ENCODE results near the gene JARID2.
A peak's percentile ranks its signal among the peaks of the same experiment; 100 is the strongest.

Gene JARID2

DNA sequence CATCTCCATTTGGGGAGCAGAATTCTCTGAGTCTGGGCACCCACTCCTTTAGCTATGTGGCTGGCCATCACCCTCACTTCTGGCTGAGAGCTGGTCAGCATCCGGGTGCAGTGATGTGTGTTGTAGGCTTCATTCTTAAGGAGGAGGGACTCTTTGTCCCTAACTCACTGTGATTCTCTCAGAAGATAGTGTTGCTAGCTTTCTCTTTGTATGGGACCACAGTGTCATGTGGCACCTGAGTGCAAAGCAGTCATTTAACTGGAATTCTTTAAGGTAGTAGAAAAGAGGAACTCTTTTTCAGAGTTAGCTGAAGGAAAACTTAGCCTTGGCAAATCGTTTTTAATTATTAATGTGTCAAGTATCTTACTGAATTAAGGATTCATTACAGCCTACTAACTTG is 165.9 kb downstream of the JARID2 start (continued):
- TF ChIP-seq ZNF169 (tag by site-specific recombination; IDR thresholded peaks at IDR 0.05) = no peak
- TF ChIP-seq SP2 (tag by site-specific recombination; IDR thresholded peaks at IDR 0.05) = no peak
- no peak for TF ChIP-seq OVOL3 (tag by site-specific recombination; IDR thresholded peaks at IDR 0.05)

GRCh38 chr6:15412767-15413166 is 166.9 kb downstream of the JARID2 start:
- peaks cover 39% of the 10 kb centered on the region for H3K4me1 ChIP-seq (ENCODE audit: control insufficient read depth, insufficient read depth, low read length)

DNA sequence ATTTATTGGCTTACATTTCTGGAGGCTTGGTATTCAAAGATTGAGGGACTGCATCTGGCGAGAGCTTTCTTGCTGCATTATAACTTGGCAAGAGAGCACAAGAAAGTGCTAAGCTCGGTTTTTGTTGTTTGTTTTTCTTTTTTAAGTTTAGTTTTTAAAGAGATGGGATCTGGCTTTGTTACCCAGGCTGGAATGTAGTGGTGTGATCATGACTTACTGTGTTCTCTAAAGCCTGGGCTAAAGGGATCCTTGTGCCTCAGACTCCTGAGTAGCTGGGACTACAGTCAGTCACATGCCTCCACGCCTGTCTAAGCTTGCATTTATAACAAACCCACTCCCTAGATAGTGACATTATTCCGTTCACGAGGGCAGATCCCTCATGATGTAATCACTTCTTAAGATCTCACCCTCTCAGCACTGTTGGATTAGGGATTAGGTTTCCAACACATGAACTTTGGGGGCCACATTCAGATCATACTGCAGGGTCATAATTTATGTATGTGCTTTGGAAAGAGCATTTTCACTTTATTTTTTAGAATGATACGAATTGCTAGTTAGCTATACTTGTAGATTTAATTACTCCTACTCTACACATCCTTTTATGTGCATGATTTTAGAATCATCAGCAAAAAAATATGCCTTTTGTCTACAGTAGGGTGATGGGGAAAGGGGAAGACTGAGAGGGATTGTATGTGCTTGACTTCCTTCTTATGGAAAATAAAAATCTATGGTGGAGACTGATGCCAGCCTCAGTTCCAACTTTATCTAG is 167.8 kb downstream of the JARID2 start:
- Histone ChIP-seq H3K4me3 (ENCODE audit: low read depth, low read length) (no peak overlapping the region), H3K4me1 (ENCODE audit: control insufficient read depth, insufficient read depth, low read length) (peaks cover 38% of the 10 kb centered on the region), H3K27ac (ENCODE audit: extremely low read depth, low read depth, low read length) (peak overlapping the region; percentile 2; the same call in 1 of the 2 replicates), H3K9me3 (ENCODE audit: control insufficient read depth, insufficient read depth, low read depth, low read length) (no peaks in the 10 kb centered on the region), H3K36me3 (ENCODE audit: control insufficient read depth in 2 of 2, insufficient read depth in 1 of 2, low read length in 2 of 2) (peaks cover 0 to 13% of the 10 kb centered on the region in 2 experiments; a peak in 2 of 3 replicates)
- ChIA-PET POLR2A (interaction anchor here (1.4 kb wide), 1 partner anchor 14 kb away, joined by 4 read pairs; no protein-coding TSS in a partner anchor), CTCF (interaction anchor here (0.6 to 1.2 kb wide), 4 partner anchors 10 to 916 kb away, joined by 3 to 5 read pairs (median 4); no protein-coding TSS in a partner anchor)
- TF ChIP-seq, protein P1, sequence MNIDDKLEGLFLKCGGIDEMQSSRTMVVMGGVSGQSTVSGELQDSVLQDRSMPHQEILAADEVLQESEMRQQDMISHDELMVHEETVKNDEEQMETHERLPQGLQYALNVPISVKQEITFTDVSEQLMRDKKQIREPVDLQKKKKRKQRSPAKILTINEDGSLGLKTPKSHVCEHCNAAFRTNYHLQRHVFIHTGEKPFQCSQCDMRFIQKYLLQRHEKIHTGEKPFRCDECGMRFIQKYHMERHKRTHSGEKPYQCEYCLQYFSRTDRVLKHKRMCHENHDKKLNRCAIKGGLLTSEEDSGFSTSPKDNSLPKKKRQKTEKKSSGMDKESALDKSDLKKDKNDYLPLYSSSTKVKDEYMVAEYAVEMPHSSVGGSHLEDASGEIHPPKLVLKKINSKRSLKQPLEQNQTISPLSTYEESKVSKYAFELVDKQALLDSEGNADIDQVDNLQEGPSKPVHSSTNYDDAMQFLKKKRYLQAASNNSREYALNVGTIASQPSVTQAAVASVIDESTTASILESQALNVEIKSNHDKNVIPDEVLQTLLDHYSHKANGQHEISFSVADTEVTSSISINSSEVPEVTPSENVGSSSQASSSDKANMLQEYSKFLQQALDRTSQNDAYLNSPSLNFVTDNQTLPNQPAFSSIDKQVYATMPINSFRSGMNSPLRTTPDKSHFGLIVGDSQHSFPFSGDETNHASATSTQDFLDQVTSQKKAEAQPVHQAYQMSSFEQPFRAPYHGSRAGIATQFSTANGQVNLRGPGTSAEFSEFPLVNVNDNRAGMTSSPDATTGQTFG (tag by site-specific recombination; IDR thresholded peaks at IDR 0.05; ENCODE audit: borderline replicate concordance) = no peak
- TF ChIP-seq ZNF488 (tag by site-specific recombination; IDR thresholded peaks at IDR 0.05) (no peak), PBX3 (CRISPR knock-in tag; IDR thresholded peaks at IDR 0.05) (no peak), ZNF341 (tag by site-specific recombination; IDR thresholded peaks at IDR 0.05; ENCODE audit: low read depth) (no peak), ZNF274 (IDR thresholded peaks at IDR 0.05; ENCODE audit: low read length) (no peak), ZNF274 (tag by site-specific recombination; IDR thresholded peaks at IDR 0.05; ENCODE audit: borderline replicate concordance) (no peak), ZBTB21 (tag by site-specific recombination; IDR thresholded peaks at IDR 0.05) (peak; percentile 87), ZNF776 (tag by site-specific recombination; IDR thresholded peaks at IDR 0.05; ENCODE audit: borderline replicate concordance) (no peak), SP3 (tag by site-specific recombination; IDR thresholded peaks at IDR 0.05) (no peak), ZBTB49 (tag by site-specific recombination; IDR thresholded peaks at IDR 0.05; ENCODE audit: low read depth) (no peak)
- TF ChIP-seq, protein P2, sequence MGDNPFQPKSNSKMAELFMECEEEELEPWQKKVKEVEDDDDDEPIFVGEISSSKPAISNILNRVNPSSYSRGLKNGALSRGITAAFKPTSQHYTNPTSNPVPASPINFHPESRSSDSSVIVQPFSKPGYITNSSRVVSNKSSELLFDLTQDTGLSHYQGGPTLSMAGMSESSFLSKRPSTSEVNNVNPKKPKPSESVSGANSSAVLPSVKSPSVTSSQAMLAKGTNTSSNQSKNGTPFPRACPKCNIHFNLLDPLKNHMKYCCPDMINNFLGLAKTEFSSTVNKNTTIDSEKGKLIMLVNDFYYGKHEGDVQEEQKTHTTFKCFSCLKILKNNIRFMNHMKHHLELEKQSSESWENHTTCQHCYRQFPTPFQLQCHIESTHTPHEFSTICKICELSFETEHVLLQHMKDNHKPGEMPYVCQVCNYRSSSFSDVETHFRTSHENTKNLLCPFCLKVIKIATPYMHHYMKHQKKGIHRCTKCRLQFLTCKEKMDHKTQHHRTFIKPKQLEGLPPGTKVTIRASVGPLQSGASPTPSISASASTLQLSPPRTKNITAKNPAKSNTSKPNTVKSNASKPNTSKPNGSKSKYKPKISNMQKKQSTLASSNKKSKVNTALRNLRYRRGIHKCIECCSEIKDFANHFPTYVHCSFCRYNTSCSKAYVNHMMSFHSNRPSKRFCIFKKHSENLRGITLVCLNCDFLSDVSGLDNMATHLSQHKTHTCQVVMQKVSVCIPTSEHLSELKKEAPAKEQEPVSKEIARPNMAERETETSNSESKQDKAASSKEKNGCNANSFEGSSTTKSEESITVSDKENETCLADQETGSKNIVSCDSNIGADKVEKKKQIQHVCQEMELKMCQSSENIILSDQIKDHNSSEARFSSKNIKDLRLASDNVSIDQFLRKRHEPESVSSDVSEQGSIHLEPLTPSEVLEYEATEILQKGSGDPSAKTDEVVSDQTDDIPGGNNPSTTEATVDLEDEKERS (tag by site-specific recombination; IDR thresholded peaks at IDR 0.05) = no peak

More at GRCh38 chr6:15412767-15413166, 166.9 kb downstream of the JARID2 start:
- Histone ChIP-seq H3K36me3 (ENCODE audit: control insufficient read depth in 2 of 2, insufficient read depth in 1 of 2, low read length in 2 of 2) (peaks cover 0 to 12% of the 10 kb centered on the region in 2 experiments; a peak in 2 of 3 replicates), H3K4me3 (ENCODE audit: low read depth, low read length) (no peak overlapping the region), H3K27ac (ENCODE audit: extremely low read depth, low read depth, low read length) (no peak overlapping the region), H3K9me3 (ENCODE audit: control insufficient read depth, insufficient read depth, low read depth, low read length) (no peaks in the 10 kb centered on the region)
- ChIA-PET CTCF (interaction anchor here (0.6 to 1.2 kb wide), 4 partner anchors 9 to 1213 kb away, joined by 3 to 8 read pairs (median 4); no protein-coding TSS in a partner anchor), POLR2A (interaction anchor here (1.4 kb wide), 1 partner anchor 13 kb away, joined by 4 read pairs; no protein-coding TSS in a partner anchor)
- TF ChIP-seq, protein P3, sequence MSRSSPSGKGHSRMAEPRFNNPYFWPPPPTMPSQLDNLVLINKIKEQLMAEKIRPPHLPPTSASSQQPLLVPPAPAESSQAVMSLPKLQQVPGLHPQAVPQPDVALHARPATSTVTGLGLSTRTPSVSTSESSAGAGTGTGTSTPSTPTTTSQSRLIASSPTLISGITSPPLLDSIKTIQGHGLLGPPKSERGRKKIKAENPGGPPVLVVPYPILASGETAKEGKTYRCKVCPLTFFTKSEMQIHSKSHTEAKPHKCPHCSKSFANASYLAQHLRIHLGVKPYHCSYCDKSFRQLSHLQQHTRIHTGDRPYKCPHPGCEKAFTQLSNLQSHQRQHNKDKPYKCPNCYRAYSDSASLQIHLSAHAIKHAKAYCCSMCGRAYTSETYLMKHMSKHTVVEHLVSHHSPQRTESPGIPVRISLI (tag by site-specific recombination; IDR thresholded peaks at IDR 0.05) = peak; percentile 54; the same call in 1 of the 2 replicates
- no peak for TF ChIP-seq ZNF701 (tag by site-specific recombination; IDR thresholded peaks at IDR 0.05)
